Mesothelial cell of epicardium (in vitro differentiated cells): Measurements from ENCODE around the gene VKORC1. TPM values are rescaled to one million over a fixed set of nuclear protein-coding genes. Genes with fewer than 3 reads are reported as not detected.

Experiments used
- DNase-seq, 2 experiments: peaks; one replicate each; pipeline ENCODE4 v3.0.0; 2021; ENCODE audit warnings: low spot score in 2 of 2; ENCODE audit not compliant: unreplicated experiment in 2 of 2
- H3K27ac Mint-ChIP-seq: 2 replicates; pipeline ENCODE4 v1.8.0; 2021; ENCODE audit warnings: mixed read lengths
- H3K27me3 Mint-ChIP-seq: 2 replicates; pipeline ENCODE4 v1.8.0; 2021; ENCODE audit warnings: low read depth, mixed read lengths
- H3K36me3 Mint-ChIP-seq: 2 replicates; pipeline ENCODE4 v1.8.0; 2021; ENCODE audit warnings: mixed read lengths
- H3K4me1 Mint-ChIP-seq: 2 replicates; pipeline ENCODE4 v1.8.0; 2021; ENCODE audit warnings: mixed read lengths
- H3K4me3 Mint-ChIP-seq: 2 replicates; pipeline ENCODE4 v1.8.0; 2021; ENCODE audit warnings: mild to moderate bottlenecking, moderate library complexity, mixed read lengths
- H3K9me3 Mint-ChIP-seq: 2 replicates; pipeline ENCODE4 v1.8.0; 2021; ENCODE audit warnings: mixed read lengths
- CTCF ChIP-seq: fragments of 200-600 bp; sonication (generic); IDR thresholded peaks from one replicate; pipeline ENCODE4 v1.5.0; 2021; ENCODE audit warnings: antibody characterized with exemption; ENCODE audit not compliant: unreplicated experiment
- total RNA-seq: library from RNA; stranded (reverse); gene quantifications from 3 replicates; pipeline ENCODE4 v1.2.1, GENCODE V29; 2021

The VKORC1 gene
- total RNA-seq, 1 donor from 2014 or later: 53.7 TPM

GRCh38 chr16:31080035-31080629 is 14.5 kb downstream of the VKORC1 start:
- TF ChIP-seq CTCF: no peak
- H3K4me3 Mint-ChIP-seq: no peak overlapping the region
- no peaks in the 10 kb centered on the region for H3K27me3 Mint-ChIP-seq
- no peak overlapping the region for H3K27ac Mint-ChIP-seq
- DNase-seq: no peak
- peaks cover 22% of the 10 kb centered on the region for H3K36me3 Mint-ChIP-seq
- no peaks in the 10 kb centered on the region for H3K9me3 Mint-ChIP-seq
- peaks cover 2% of the 10 kb centered on the region for H3K4me1 Mint-ChIP-seq

GRCh38 chr16:31079342-31079944 is 15.2 kb downstream of the VKORC1 start:
- no peaks in the 10 kb centered on the region for H3K27me3 Mint-ChIP-seq
- peaks cover 9% of the 10 kb centered on the region for H3K4me1 Mint-ChIP-seq
- H3K9me3 Mint-ChIP-seq: no peaks in the 10 kb centered on the region
- DNase-seq: no peak
- H3K36me3 Mint-ChIP-seq: peaks cover 22% of the 10 kb centered on the region
- no peak for TF ChIP-seq CTCF
- no peak overlapping the region for H3K27ac Mint-ChIP-seq
- H3K4me3 Mint-ChIP-seq: no peak overlapping the region

GRCh38 chr16:31078597-31079341 is 15.8 kb downstream of the VKORC1 start:
- peaks cover 22% of the 10 kb centered on the region for H3K36me3 Mint-ChIP-seq
- no peaks in the 10 kb centered on the region for H3K9me3 Mint-ChIP-seq
- no peaks in the 10 kb centered on the region for H3K27me3 Mint-ChIP-seq
- peaks cover 9% of the 10 kb centered on the region for H3K4me1 Mint-ChIP-seq
- no peak for TF ChIP-seq CTCF
- H3K27ac Mint-ChIP-seq: no peak overlapping the region
- no peak overlapping the region for H3K4me3 Mint-ChIP-seq
- DNase-seq: no peak

GRCh38 chr16:31077592-31078396 is 16.8 kb downstream of the VKORC1 start:
- H3K36me3 Mint-ChIP-seq: peaks cover 22% of the 10 kb centered on the region
- H3K27me3 Mint-ChIP-seq: no peaks in the 10 kb centered on the region
- TF ChIP-seq CTCF: no peak
- no peaks in the 10 kb centered on the region for H3K9me3 Mint-ChIP-seq
- no peak overlapping the region for H3K27ac Mint-ChIP-seq
- no peak for DNase-seq
- no peak overlapping the region for H3K4me3 Mint-ChIP-seq
- peaks cover 9% of the 10 kb centered on the region for H3K4me1 Mint-ChIP-seq

- H3K9me3 Mint-ChIP-seq: no peaks in the 10 kb centered on the region
These were observed 17.6 kb downstream of the VKORC1 start for GRCh38 chr16:31077024-31077423.

More at GRCh38 chr16:31077024-31077423, 17.6 kb downstream of the VKORC1 start:
- Mint-ChIP-seq H3K36me3 (peaks cover 20% of the 10 kb centered on the region), H3K27ac (no peak overlapping the region), H3K4me1 (peaks cover 16% of the 10 kb centered on the region), H3K4me3 (no peak overlapping the region), H3K27me3 (no peaks in the 10 kb centered on the region)
- no peak for TF ChIP-seq CTCF
- DNase-seq: no peak
